T-helper 2 cell treated with Interferon-gamma antibody and Interleukin-4, amounts not matched to agents 5 μg/mL and 100 μg/mL, for 36 hours (primary cell): ENCODE results near the gene PALM.
"Not testable (repeated sequence)": the region's sequence is repeated elsewhere in the genome, so short reads cannot be mapped to it uniquely, and the experiment has no call there.

Source experiments
- DNase-seq: peaks from one replicate; pipeline ENCODE4 v3.0.0; 2021; ENCODE audit warnings: low spot score
- H3K27ac Mint-ChIP-seq: one replicate; pipeline ENCODE4 v1.8.0; 2021; ENCODE audit warnings: mild to moderate bottlenecking, mixed read lengths
- H3K27me3 Mint-ChIP-seq: one replicate; pipeline ENCODE4 v1.8.0; 2021; ENCODE audit warnings: low read depth, mixed read lengths
- H3K36me3 Mint-ChIP-seq: one replicate; pipeline ENCODE4 v1.8.0; 2021; ENCODE audit warnings: low read depth, mixed read lengths
- H3K4me1 Mint-ChIP-seq: one replicate; pipeline ENCODE4 v1.8.0; 2021; ENCODE audit warnings: low read depth, mixed read lengths
- H3K4me3 Mint-ChIP-seq: one replicate; pipeline ENCODE4 v1.8.0; 2022; ENCODE audit warnings: mild to moderate bottlenecking, moderate library complexity, mixed read lengths
- H3K9me3 Mint-ChIP-seq: one replicate; pipeline ENCODE4 v1.8.0; 2021; ENCODE audit warnings: mixed read lengths

The PALM gene

DNA sequence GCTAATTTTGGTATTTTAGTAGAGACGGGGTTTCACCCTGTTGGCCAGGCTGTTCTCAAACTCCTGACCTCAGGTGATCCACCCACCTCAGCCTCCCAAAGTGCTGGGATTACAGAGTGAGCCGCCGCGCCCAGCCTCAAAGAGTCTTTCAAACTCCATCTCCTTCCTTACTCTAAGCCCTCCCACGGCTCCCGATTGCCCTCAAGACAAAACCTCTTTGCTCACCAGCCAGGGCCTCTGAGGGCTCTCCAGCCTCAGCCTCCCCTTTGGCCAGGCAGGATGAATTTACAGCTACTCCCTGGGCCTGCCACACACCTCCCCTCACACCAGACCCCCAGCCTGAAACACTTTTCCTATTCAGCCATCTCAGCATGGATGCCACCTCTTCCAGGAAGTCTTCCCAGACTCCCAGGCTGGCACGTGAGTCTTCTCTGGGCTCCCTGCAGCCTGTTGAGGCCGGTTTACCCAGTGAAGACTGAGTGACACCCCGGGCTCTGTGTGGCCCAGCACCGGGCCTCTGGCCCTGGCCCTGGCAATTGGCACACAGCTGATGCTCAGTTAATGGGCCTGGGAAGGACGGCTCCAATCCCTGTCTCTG, 21.1 kb upstream of the PALM start:
- DNase-seq = no peak
- Mint-ChIP-seq H3K36me3 (no peaks in the 10 kb centered on the region), H3K27ac (no peak overlapping the region), H3K9me3 (no peaks in the 10 kb centered on the region), H3K4me1 (no peaks in the 10 kb centered on the region), H3K4me3 (no peak overlapping the region), H3K27me3 (no peaks in the 10 kb centered on the region)

DNA sequence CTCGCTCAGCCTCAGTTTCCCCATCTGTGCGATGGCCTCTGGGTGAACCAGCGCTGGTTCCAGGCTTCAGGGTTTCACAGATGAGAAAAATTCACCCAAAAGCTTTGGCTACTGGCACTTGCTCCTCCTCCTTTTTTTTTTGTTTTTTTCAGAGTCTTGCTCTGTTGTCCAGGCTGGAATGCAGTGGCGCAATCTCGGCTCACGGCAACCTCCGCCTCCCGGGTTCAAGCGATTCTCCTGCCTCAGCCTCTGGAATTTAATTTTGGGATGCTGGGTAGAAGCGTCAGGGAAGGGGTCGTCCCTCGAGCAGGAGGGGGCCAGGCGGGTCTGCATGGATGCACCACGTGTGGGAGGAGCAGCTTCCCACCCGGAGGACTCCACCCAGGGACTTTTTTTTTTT, 20.5 kb upstream of the PALM start:
- Mint-ChIP-seq H3K27ac (no peak overlapping the region), H3K4me1 (no peaks in the 10 kb centered on the region), H3K27me3 (no peaks in the 10 kb centered on the region), H3K9me3 (no peaks in the 10 kb centered on the region), H3K36me3 (no peaks in the 10 kb centered on the region), H3K4me3 (no peak overlapping the region)
- no peak for DNase-seq

DNA sequence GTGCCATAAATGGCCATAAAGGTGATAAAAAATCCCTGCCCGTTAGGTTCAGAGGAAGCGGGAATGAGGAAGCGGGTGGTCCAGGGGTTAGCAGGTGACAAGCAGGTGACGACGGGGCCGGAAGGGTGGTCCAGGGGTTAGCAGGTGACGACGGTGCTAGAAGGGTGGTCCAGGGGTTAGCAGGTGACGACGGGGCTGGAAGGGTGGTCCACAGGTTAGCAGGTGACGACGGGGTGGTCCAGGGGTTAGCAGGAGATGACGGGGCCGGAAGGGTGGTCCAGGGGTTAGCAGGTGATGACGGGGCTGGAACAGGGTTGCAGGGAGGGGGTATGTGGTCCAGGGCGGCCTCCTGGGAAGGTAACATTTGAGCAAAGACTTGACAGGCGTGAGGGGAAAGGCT, 19.7 kb upstream of the PALM start:
- H3K27me3 Mint-ChIP-seq = no peaks in the 10 kb centered on the region
- no peak for DNase-seq
- no peaks in the 10 kb centered on the region for H3K36me3 Mint-ChIP-seq
- H3K27ac Mint-ChIP-seq = no peak overlapping the region
- no peak overlapping the region for H3K4me3 Mint-ChIP-seq
- H3K9me3 Mint-ChIP-seq = no peaks in the 10 kb centered on the region
- H3K4me1 Mint-ChIP-seq = no peaks in the 10 kb centered on the region

GRCh38 chr19:690203-690602, 18.5 kb upstream of the PALM start:
- Mint-ChIP-seq H3K4me3 (no peak overlapping the region), H3K4me1 (no peaks in the 10 kb centered on the region), H3K27me3 (peaks cover 6% of the 10 kb centered on the region), H3K9me3 (no peaks in the 10 kb centered on the region), H3K27ac (no peak overlapping the region), H3K36me3 (no peaks in the 10 kb centered on the region)
- DNase-seq = no peak

- no peak for DNase-seq
- H3K27ac Mint-ChIP-seq = no peak overlapping the region
- no peaks in the 10 kb centered on the region for H3K4me1 Mint-ChIP-seq
- no peak overlapping the region for H3K4me3 Mint-ChIP-seq
- no peaks in the 10 kb centered on the region for H3K36me3 Mint-ChIP-seq
- H3K27me3 Mint-ChIP-seq = peaks cover 15% of the 10 kb centered on the region
- no peaks in the 10 kb centered on the region for H3K9me3 Mint-ChIP-seq
Observed at GRCh38 chr19:694481-695351, 14.0 kb upstream of the PALM start.

DNA sequence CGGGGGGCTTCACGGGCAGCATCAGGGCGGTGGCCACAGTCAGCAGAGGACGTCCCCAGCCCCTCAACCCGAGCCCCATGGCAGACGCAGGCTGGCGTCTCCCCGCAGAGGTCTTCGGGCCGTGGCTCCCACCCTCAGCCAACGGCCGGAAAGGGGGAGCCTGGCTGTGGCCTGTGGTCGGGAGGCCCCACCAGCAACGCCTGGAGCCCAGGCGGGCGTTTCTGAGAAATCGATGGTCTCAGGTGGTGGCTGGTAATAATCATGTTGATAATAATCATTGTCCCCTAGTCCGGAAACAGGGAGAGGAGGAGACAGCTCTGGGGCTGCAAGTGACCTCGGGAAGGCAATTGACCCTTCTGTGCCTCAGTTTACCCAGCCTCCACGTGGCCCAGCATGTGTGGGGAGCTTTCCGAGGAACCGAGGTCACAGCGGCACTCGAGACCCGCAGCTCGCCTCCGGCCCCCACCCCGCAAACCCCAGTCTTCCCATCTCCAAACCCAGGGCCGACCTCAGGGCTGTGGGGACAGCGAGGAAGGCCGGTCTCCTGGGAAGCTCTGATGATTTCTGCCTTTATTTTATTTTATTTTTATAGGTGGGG, 13.3 kb upstream of the PALM start, which contains the start of gene PRSS57:
PRSS57 (minus strand) TSS at position 101 of the 598 bp plus-strand sequence; CDS start at position 79, 22 bp downstream.
- H3K4me1 Mint-ChIP-seq = no peaks in the 10 kb centered on the region
- H3K27me3 Mint-ChIP-seq = peaks cover 15% of the 10 kb centered on the region
- no peaks in the 10 kb centered on the region for H3K9me3 Mint-ChIP-seq
- H3K27ac Mint-ChIP-seq = no peak within 1 kb of the TSS
- H3K36me3 Mint-ChIP-seq = no peaks in the 10 kb centered on the region
- no peak within 1 kb of the TSS for H3K4me3 Mint-ChIP-seq
- no peak for DNase-seq

GRCh38 chr19:698529-698928, 10.2 kb upstream of the PALM start:
- H3K9me3 Mint-ChIP-seq, H3K27ac Mint-ChIP-seq, H3K4me3 Mint-ChIP-seq, H3K4me1 Mint-ChIP-seq, H3K36me3 Mint-ChIP-seq, DNase-seq: not testable (repeated sequence)
- peaks cover 19% of the 10 kb centered on the region for H3K27me3 Mint-ChIP-seq

DNA sequence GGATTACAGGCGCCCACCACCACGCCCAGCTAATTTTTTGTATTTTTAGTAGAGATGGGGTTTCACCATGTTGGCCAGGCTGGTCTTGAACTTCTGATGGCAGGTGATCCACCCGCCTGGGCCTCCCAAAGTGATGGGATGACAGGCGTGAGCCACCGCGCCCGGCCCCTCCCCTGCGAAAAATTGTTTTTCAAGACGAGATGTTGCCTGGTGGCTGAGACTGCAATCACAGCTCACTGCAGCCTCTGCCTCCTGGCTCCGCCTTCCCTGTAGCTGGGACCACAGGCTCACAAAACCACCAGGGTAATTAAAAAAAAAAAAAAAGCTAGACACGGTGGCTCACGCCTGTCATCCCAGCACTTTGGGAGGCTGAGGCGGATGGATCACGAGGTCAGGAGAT, 8.8 kb upstream of the PALM start:
- not testable (repeated sequence) for DNase-seq, H3K36me3 Mint-ChIP-seq, H3K4me1 Mint-ChIP-seq, H3K9me3 Mint-ChIP-seq, H3K4me3 Mint-ChIP-seq, H3K27ac Mint-ChIP-seq
- H3K27me3 Mint-ChIP-seq = peaks cover 14% of the 10 kb centered on the region

DNA sequence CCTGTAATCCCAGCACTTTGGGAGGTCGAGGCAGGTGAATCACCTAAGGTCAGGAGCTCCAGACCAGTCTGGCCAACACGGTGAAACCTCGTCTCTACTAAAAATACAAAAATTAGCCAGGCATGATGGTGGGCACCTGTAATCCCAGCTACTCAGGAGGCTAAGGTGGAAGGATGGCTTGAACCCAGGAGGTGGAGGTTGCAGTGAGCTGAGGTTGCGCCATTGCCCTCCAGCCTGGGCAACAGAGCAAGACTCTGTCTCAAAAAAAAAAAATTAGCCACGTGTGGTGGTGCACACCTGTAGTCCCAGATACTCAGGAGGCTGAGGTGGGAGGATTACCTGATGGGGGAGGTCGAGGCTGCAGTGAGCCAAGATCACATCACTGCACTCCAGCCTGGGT, 5.9 kb upstream of the PALM start:
- not testable (repeated sequence) for H3K9me3 Mint-ChIP-seq, DNase-seq, H3K4me1 Mint-ChIP-seq, H3K36me3 Mint-ChIP-seq, H3K27ac Mint-ChIP-seq
- peak overlapping the region; percentile 36 for H3K4me3 Mint-ChIP-seq
- H3K27me3 Mint-ChIP-seq = peaks cover 15% of the 10 kb centered on the region

GRCh38 chr19:703329-703650, 5.4 kb upstream of the PALM start:
- no peaks in the 10 kb centered on the region for H3K36me3 Mint-ChIP-seq
- H3K4me3 Mint-ChIP-seq = peak overlapping the region; percentile 36
- H3K4me1 Mint-ChIP-seq = peaks cover 5% of the 10 kb centered on the region
- H3K9me3 Mint-ChIP-seq = no peaks in the 10 kb centered on the region
- no peak for DNase-seq
- H3K27me3 Mint-ChIP-seq = peaks cover 19% of the 10 kb centered on the region
- H3K27ac Mint-ChIP-seq = no peak overlapping the region

DNA sequence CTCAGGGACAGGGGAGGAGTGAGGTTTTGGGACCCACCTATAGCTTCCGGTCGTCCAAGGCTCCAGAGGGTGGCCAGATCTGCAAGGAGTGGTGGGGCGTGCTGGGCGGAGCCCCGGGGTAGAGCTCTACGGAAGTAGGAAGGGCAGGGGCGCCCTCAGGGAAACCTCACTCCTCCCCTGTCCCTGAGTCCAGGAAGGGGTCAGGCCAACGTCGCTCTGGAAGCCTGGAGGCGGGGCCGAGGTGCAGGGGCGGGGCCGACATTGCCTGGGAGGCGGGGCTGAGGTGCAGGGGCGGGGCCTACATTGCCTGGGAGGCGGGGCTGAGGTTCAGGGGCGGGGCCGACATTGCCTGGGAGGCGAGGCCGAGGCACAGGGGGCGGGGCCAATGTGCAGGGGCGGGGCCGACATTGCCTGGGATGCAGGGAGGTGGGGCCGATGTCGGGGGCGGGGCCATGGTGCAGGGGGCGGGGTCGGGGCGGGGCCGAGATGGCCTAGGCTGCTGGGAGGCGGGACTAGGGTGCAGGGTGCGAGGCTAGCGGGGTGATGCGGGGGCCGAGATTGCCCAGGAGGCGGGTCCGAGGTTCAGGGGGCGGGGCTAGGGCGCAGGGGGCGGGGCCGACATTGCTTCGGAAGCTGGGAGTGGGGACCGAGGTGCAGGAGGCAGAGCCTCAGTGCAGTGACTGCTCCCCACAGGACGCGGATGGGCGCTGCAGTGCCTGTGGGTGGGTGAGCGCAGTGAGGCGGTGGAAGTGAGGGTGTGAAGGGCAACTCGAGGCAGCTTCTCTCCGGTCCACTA, 4.9 kb upstream of the PALM start:
- peak; percentile 37 for DNase-seq
- Mint-ChIP-seq H3K27me3 (peaks cover 19% of the 10 kb centered on the region), H3K9me3 (no peaks in the 10 kb centered on the region), H3K4me3 (peak overlapping the region; percentile 36), H3K4me1 (peaks cover 5% of the 10 kb centered on the region), H3K36me3 (no peaks in the 10 kb centered on the region), H3K27ac (no peak overlapping the region)

GRCh38 chr19:704447-704741, 4.3 kb upstream of the PALM start:
- H3K4me3 Mint-ChIP-seq = no peak overlapping the region
- no peak for DNase-seq
- no peaks in the 10 kb centered on the region for H3K9me3 Mint-ChIP-seq
- no peak overlapping the region for H3K27ac Mint-ChIP-seq
- H3K4me1 Mint-ChIP-seq = peaks cover 5% of the 10 kb centered on the region
- H3K27me3 Mint-ChIP-seq = peaks cover 19% of the 10 kb centered on the region
- no peaks in the 10 kb centered on the region for H3K36me3 Mint-ChIP-seq

DNA sequence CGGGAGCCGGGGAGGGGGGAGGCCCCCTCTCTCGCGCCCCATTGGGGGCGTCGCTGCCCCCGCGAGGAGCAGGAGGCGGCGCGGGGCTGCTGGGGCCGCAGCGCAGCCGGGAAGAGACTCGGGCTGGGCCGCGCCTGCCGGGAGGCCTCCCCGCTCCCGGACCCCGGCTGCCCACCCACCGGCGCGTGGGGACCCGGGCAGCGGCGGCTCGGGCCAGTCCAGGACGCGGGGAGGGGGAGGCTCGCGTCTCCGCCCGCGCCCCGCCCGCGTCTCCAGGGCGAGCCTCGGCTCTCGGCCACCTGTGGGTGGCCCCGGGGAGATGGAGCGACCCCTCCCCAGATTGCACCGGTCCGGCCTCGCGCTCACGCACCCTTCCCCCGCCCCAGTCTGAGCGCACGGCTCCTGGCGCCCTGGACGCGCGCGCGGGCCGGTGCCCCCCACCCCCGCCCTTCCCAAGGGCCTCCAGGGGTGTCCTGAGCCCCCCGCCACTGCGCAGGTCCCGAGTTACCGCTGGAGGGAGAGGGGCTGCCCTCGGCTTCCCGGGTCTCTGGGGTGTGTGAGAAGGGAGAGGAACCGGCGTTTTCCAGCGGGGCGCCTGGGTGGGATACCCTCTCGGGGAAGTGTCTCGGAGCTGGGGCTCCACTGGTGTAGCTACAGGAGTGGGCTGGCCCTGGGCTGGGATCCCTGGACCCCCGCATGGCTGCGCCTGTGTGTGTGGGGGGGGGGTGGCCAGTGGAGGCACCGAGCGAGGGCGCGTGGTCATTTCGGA, 645 bp downstream of the PALM start:
- Mint-ChIP-seq H3K27me3 (peaks cover 25% of the 10 kb centered on the region), H3K27ac (no peak overlapping the region), H3K4me1 (no peaks in the 10 kb centered on the region), H3K36me3 (no peaks in the 10 kb centered on the region), H3K4me3 (no peak overlapping the region), H3K9me3 (no peaks in the 10 kb centered on the region)
- DNase-seq = no peak
